ENCODE data around the gene PTK7.

The PTK7 gene

DNA sequence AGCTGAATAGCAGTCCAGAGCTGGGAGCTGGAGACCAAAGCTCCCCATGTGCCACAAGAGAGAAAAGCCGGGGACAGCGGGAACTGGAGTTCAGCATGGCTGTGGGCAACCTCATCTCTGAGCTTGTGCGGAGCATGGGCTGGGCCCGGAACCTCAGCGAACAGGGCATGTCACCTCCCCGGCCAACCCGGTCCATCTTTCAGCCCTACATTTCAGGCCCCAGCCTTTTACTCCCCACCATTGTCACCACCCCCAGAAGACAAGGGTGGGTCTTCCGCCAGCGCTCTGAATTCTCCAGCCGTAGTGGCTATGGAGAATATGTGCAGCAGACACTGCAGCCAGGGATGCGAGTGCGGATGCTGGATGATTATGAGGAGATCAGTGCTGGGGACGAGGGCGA, 109.9 kb downstream of the PTK7 start:
- TF ChIP-seq, protein P1, sequence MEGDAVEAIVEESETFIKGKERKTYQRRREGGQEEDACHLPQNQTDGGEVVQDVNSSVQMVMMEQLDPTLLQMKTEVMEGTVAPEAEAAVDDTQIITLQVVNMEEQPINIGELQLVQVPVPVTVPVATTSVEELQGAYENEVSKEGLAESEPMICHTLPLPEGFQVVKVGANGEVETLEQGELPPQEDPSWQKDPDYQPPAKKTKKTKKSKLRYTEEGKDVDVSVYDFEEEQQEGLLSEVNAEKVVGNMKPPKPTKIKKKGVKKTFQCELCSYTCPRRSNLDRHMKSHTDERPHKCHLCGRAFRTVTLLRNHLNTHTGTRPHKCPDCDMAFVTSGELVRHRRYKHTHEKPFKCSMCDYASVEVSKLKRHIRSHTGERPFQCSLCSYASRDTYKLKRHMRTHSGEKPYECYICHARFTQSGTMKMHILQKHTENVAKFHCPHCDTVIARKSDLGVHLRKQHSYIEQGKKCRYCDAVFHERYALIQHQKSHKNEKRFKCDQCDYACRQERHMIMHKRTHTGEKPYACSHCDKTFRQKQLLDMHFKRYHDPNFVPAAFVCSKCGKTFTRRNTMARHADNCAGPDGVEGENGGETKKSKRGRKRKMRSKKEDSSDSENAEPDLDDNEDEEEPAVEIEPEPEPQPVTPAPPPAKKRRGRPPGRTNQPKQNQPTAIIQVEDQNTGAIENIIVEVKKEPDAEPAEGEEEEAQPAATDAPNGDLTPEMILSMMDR (IDR thresholded peaks at IDR 0.05; ENCODE audit: extremely low read depth, missing control alignments) = no peak
- DNase-seq (ENCODE audit: low spot score) = no peak

DNA sequence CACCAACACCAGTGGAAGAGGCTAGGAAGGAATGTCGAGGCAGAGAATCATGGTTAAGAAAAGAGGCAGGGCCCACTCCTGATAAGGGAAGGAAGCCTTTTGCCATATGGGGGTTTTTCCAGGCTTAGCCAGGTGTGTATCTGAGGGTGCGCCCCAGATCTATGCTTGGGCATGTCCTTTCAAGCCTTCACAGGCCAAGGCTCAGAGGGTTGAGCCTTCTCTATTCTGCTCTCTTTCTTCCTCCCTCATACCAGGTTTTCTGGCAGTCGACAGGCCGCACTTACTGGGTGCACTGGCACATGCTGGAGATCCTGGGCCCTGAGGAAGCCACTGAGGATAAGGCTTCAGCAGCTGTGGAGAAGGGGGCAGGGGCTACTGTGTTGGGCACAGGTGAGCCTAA, 110.6 kb downstream of the PTK7 start:
- no peak for DNase-seq (ENCODE audit: low spot score)
- TF ChIP-seq, protein P1 (IDR thresholded peaks at IDR 0.05; ENCODE audit: extremely low read depth, missing control alignments) = no peak

DNA sequence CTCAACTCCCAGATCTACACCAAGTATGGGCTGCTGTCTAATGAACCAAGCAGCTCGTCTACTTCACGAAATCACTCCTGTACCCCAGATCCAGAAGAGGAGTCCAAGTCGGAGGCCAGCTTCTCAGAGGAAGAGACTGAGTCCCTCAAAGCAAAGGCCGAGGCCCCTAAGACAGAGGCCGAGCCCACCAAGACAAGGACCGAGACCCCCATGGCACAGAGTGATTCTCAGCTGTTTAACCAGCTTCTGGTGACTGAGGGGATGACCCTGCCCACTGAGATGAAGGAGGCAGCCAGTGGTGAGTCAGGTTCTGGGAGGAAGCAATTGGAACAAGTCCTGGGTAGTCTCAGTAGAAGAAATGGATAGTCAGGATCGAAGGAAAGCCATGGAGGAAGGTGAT, 111.7 kb downstream of the PTK7 start:
- TF ChIP-seq, protein P1 (IDR thresholded peaks at IDR 0.05; ENCODE audit: extremely low read depth, missing control alignments) = no peak
- no peak for DNase-seq (ENCODE audit: low spot score)

DNA sequence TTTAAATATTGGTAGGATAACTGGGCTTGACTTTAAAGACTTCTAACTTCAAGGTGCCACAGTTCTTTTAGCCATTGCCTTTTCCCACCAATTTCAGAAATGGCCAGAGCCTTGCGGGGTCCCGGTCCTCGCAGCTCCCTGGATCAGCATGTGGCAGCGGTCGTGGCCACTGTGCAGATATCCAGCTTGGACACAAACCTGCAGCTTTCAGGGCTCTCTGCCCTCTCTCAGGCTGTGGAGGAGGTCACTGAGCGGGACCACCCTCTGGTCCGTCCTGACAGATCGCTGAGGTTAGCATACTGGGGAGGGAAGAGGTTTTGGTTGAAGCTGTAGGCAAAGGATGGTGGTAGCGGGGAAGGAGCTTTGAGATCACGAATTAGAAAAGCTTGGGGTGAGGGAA, 112.3 kb downstream of the PTK7 start:
- TF ChIP-seq, protein P1 (IDR thresholded peaks at IDR 0.05; ENCODE audit: extremely low read depth, missing control alignments) = no peak
- no peak for DNase-seq (ENCODE audit: low spot score)

DNA sequence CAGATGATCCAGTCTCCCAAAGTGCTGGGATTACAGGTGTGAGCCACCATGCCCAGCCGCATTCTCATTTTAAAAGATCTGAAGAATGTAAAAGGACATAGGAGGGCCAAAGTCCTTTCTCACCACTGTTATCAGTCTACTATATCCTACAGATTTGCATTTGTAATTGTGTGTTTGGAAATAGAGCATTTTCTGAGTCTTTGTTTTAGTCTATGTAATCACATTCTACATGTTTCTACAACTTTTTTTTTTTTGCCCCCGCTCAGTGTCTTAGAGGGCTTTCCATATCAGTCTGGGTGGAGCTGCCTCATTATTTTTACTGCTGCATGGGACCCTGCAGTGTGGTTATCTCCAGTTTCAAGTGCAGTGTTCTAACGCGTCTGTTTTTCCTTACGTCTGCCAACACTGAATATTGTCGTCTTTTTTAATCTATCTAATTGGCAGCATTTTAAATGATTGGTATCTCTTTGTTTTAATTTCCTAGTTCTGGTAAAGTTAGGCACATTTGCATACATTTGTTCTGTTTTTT, 113.7 kb downstream of the PTK7 start:
- TF ChIP-seq, protein P1 (IDR thresholded peaks at IDR 0.05; ENCODE audit: extremely low read depth, missing control alignments) = no peak
- DNase-seq (ENCODE audit: low spot score) = no peak

DNA sequence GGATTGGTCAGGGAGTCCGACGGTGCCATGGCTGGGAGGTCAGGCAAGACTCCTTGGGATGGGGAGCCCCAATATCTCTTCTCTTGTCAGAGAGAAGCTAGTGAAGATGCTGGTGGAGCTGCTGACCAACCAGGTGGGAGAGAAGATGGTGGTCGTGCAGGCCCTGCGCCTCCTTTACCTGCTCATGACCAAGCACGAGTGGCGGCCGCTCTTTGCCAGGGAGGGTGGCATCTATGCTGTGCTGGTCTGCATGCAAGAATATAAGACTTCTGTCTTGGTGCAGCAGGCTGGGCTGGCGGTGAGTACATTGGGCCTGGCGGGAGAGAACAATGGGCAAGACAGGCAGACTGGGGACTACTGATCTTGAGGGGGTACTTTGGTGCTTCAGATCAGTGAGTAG, 116.8 kb downstream of the PTK7 start:
- no peak for DNase-seq (ENCODE audit: low spot score)
- TF ChIP-seq, protein P1 (IDR thresholded peaks at IDR 0.05; ENCODE audit: extremely low read depth, missing control alignments) = no peak

DNA sequence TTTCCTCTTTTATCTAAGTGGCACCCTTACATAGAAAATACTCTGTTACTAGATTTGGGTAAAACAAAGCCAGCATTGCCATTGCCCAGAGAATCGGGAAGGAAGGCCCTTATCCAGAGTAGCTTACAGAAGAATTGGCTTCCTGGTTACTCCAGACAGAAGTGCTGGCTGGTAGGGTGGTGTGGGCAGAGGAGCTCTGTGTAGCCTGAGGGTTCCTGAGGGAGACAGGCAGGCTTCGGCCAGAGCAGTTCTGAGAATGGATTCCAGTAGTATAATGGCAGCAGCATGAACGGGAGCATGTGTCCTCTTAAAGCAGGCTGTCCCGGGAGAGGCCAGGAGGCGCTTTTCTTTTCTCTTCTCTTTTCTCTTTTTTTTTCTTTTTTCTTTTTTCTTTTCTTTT, 117.8 kb downstream of the PTK7 start:
- no peak for DNase-seq (ENCODE audit: low spot score)
- TF ChIP-seq, protein P1 (IDR thresholded peaks at IDR 0.05; ENCODE audit: extremely low read depth, missing control alignments) = no peak
